H1 (cell line): ENCODE measurements around the gene TAF1D. TPM values are rescaled to one million over a fixed set of nuclear protein-coding genes. Genes with fewer than 3 reads are reported as not detected.

Experiments used
- CHD7 ChIP-seq: fragments of 300-600 bp; sonication (generic); IDR thresholded peaks from 2 replicates; pipeline ENCODE4 v1.7.1; 2012; ENCODE audit warnings: low read length, moderate library complexity, mild to moderate bottlenecking, inconsistent platforms; ENCODE audit not compliant: insufficient replicate concordance
- SIN3A ChIP-seq, 2 experiments: IDR thresholded peaks in 1 of 2; conservative IDR thresholded peaks in 1 of 2; 2 replicates each; pipeline ENCODE4 v1.6.1; 2011 to 2012; ENCODE audit warnings: low read length in 2 of 2, improper control_type of control experiment in 1 of 2, low read depth in 1 of 2, mild to moderate bottlenecking in 1 of 2
- SIX5 ChIP-seq: IDR thresholded peaks from 2 replicates; pipeline ENCODE4 v1.6.1; 2011; ENCODE audit warnings: mild to moderate bottlenecking, low read depth, low read length
- polyA plus RNA-seq, 7 experiments: library from polyadenylated mRNA; depleted of rRNA in 3 of 7; stranded (reverse) in 5 of 7; unstranded in 2 of 7; fragments of >200 nt in 5 of 7; fragments of 200-250 nt in 2 of 7; gene quantifications; 1 replicate in 5 of 7; 2 replicates in 1 of 7; 4 replicates in 1 of 7; pipeline versions ENCODE4 v1.2.1 to v1.2.3, GENCODE V29; 2011 to 2013; ENCODE audit warnings: missing spikeins in 2 of 7, mixed read lengths in 2 of 7
- total RNA-seq: library from RNA; stranded (reverse); fragmentation: NEBNext Ultra II Directional; extraction: Animal tissue kit (Norgen Biotek cat#: 25700); gene quantifications from 2 replicates; pipeline ENCODE4 v1.2.1, GENCODE V29; 2021

The TAF1D gene
- total and polyA plus RNA-seq, 2 of the 8 experiments (the other 6 are each of a cell fraction or from before 2014, with no cell fraction given), result 64.7 to 212 TPM

- TF ChIP-seq CHD7 (peak; percentile 36), SIN3A (conservative IDR thresholded peaks at IDR 0.05 in 1 of 2, IDR thresholded peaks at IDR 0.05 in 1 of 2; ENCODE audit: low read depth in 1 of 2, low read length in 2 of 2) (0 out of 4 replicates have a peak, but pooled peaks of 1 of the 2 experiments have one; percentile 37), SIX5 (no peak)
Measured at GRCh38 chr11:93728792-93729128, 12.5 kb downstream of the TAF1D start (continued).
